Measurements from ENCODE around the gene GSDME.
"Not testable (repeated sequence)": the region's sequence is repeated elsewhere in the genome, so short reads cannot be mapped to it uniquely, and the experiment has no call there.

Gene GSDME

DNA sequence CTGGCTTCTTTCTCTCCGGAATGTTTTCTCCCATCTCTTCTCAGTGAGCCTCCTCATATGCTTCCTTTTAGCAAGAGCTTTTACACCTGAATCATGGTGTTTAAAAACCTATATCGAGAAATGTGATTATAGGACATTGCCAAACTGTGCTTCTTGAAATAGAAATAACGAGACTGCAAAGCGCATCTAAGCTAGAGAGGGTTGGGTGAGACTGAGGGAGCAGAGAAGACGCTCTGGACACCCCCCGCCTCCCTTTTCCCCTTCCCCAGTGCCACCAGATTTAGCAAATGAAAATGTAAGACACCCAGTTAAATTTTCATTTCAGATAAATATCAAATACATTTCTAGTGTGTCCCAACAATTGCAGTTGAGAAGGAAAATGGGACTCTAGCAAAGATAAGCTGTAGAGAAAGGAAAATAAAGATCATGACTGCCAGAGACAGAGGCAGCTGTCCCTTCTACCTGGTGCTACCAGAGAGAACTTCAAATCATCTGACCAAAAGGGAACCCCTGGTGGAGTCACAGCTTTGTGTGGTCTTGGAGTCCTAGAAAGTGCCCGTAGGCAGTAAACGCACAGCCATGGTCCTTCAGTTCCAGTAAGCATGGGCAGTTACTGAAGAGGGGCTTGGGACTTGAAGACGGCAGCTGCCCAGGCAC is 14.6 kb downstream of the GSDME start:
- no peak for DNase-seq

- no peak for DNase-seq
These were observed 15.4 kb downstream of the GSDME start for GRCh38 chr7:24741679-24742505.

- DNase-seq = no peak
These were observed 16.4 kb downstream of the GSDME start for GRCh38 chr7:24740871-24741270.

GRCh38 chr7:24739306-24739705 is 18.0 kb downstream of the GSDME start:
- DNase-seq = no peak

DNA sequence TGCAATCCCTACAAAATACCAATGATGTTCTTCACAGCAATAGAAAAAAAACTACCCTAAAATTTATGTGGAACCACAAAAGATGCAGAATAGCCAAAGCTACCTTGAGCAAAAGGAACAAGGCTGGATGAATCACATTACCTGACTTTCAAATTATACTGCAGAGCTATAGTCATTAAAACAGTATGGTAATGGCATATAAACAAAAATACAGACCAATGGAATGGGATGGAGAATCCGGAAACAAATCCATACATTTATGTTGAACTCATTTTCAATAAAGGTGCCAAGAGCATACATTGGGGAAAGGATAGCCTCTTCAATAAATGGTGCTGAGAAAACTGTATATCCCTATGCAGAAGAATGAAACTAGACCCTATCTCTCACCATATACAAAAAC is 18.7 kb downstream of the GSDME start:
- DNase-seq = no peak

DNA sequence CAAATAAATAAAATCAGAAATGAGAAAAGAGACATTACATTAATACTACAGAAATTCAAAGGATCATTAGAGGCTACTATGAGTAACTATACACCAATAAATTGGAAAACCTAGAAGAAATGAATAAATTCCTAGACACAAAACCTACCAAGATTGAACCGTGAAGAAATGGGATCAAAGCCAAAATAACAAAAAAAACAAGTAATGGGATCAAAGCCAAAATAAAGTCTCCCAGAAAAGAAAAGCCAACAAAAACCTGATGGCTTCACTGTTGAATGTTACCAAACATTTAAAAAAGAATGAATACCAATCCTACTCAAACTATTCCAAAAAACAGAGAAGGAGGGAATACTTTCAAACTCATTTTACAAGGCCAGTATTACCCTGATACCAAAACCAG is 20.0 kb downstream of the GSDME start:
- DNase-seq = no peak

DNA sequence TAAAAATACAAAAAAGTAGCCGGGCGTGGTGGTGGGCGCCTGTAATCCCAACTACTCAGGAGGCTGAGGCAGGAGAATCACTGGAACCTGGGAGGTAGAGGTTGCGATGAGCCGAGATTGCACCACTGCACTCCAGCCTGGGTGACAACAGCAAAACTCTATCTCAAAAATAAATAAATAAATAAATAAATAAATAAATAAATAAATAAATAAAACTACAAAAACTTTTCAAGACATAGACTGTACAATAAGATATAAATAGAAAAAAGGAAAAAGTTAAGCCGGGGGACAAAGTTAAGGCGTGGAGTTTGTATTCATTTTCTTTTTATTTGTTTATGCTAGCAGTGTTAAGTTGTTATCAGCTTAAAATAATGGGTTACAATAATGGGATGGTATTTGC is 21.7 kb downstream of the GSDME start:
- DNase-seq = not testable (repeated sequence)

DNA sequence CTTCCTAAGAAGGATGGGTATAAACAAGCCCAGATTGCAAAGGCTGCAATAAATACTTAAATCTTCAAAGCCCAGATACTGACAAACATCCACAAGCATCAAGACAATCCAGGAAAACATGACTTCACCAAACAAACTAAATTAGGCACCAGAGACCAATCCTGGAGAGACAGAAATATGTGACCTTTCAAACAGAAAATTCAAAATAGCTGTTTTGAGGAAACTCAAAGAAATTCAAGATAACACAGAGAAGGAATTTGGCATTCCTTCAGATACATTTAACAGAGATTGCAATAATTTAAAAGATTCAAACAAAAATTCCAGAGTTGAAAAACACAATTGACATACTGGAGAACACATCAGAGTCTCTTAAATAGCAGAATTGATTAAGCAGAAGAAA is 23.0 kb downstream of the GSDME start:
- DNase-seq = no peak

DNA sequence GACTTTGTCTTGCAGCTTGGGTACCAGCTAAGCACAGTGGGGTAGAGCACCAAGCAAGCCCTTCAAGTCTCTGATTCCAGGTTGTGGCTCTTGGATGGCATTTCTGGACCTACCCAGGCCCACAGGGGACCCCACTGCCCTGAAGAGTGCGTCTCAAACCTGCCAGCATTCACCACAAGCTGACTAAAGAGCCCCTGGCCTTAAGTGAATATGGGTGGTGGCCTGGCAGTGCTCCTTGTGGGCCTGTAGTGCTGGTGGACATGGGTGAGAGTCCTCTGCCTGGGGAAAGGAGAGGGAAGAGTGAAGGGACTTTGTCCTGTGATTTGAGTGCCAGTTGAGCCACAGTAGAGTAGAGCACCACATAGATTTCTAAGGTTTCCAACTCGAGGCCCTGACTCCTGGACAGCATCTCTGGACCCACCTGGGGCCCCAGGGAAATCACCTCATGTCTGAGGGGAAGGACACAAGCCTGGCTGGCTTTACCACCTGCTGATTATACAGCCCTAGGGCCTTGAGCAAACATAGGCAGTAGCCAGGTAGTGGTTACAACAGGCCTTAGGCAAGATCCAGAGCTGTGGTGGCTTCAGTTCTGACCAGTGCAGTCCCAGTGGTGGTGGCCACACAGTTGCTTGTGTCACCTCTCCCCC is 23.7 kb downstream of the GSDME start:
- no peak for DNase-seq

DNA sequence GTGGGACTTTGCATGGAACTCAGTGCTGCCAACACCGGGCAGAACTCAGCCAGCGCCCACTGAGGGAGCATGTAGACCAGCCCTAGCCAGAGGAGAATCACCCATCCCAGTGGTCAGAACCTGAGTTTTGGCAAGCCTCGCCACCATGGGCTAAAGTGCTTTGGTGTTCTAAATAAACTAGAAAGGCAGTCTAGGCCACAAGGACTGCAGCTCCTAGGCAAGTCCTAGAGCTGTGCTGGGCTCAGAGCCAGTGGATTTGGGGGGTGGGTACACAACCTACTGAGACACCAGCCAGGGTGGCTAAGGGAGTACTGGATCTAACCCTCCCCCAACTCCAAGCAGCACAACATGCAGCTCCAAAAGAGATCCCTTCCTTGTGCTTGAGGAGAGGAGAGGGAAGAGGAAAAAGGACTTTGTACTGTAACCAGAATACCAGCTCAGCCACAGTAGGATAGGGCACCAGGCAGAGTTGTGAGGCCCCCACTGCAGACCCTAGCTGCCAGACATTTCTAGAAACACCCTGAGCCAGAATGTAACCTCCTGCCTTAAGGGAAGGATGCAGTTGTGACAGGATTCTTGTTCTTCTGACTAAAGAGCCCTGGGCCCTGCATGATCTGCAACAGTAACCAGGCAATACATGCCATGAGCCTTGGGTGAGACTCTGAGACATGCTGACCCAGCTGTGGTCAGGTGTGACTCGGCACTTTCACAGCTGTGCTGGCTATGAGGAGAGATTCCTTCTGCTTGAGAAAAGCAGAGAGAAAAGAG is 24.4 kb downstream of the GSDME start:
- DNase-seq = no peak

GRCh38 chr7:24731313-24731712 is 26.0 kb downstream of the GSDME start:
- peak in 11 of 58 donors; percentile 3 to 82 (median 30) for DNase-seq

DNA sequence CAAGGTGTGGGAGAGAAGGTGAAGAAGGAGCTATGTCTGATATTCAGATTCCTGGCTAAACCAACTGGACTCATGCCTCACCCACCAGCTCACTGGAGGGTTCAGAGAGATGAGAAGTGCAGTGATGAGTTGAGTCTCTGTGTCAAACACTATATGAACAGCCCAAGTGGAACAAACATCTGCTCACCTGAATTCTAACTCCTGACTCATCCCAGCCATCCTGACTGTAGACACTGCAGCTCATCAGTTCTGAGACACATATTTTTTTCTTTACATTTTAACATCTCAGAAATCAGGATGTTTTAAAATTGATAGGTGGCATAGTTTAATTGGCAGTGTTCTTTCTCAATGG is 27.3 kb downstream of the GSDME start:
- DNase-seq = no peak

- DNase-seq = peak in 8 of 58 donors; percentile 27 to 56 (median 43)
These were observed 27.8 kb downstream of the GSDME start for GRCh38 chr7:24729365-24730017.

DNA sequence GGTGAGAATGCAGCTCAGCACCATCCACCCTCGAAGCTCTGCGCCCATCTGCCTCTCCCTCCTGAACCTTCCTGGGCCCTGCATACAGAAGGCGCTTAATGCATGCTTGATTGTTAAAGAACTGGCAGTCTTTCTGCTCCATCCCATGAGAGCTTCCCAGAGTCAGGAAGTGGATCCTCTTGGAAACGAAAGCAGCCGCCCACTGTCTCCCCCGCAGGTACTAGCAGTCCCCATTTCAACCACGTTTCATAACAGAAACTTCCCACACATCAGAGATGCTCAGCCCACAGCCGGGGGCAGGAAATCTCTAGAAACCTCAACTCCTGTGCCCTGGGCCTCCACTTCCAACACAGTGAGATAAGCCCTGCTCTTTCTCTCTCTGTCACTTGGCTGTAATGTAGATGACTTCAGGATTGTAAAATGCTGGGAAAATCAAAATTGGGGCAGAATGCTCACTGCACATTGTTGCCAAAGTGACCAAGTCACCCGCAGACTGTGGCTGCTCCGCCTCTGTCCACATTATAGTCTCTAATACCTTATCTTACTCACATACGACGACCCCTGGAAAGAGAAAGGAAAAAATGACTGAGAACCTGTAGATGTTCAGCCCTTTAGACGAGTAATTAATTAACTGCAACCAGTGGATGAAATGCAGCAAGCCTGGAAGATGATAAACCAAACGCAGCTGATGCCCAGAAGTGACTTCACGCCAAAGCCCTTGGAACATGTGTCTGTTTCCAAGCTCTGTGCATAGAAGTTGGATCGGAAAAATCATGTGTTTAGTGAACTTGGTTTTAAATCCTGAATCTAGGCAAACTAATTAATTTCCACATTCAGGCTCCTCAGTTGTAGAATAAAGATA is 28.5 kb downstream of the GSDME start:
- peak in 12 of 58 donors; percentile 13 to 56 (median 35) for DNase-seq

- DNase-seq = no peak
These were observed 29.2 kb downstream of the GSDME start for GRCh38 chr7:24728121-24728500.

- no peak for DNase-seq
These were observed 29.8 kb downstream of the GSDME start for GRCh38 chr7:24727154-24728120.

DNA sequence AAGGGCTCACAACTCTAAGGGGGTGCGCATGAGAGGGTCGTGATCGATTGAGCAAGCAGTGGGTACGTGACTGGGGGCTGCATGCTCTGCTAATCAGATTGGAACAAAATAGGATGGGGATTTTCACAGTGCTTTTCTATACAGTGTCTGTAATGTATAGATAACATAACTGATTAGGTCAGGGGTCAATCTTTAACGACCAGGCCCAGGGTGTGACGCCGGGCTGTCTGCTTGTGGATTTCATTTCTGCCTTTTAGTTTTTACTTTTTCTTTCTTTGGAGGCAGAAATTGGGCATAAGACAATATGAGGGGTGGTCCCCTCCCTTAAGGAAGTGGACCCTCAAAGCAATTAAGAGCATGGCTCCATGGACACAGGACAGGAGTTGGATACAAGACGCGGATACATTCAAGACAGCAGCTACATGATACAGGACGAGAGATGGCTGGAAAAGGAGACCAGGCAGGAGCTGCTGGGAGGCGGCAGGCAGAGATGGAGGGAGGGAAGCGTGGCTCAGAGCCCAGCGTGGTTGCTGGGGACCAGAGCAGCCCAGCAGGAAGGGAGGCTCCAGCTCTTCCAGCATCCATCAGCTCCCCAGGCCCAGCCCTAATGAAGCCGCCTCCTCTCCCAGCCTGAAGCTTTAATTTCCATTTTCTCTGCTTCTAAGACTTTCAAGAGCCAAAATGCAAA is 31.6 kb downstream of the GSDME start:
- DNase-seq = peak in 10 of 58 donors; percentile 18 to 46 (median 32)

Measured in anterior cingulate cortex (tissue), 58 donors.